Raji (cell line): ENCODE measurements around the gene ZXDA.

ENCODE experiments used
- POLR2A ChIP-seq: IDR thresholded peaks from 2 replicates; pipeline ENCODE4 v1.6.1; 2011; ENCODE audit warnings: low read depth, low read length, control low read depth; ENCODE audit not compliant: insufficient read depth

Gene ZXDA

GRCh38 chrX:57901466-57901865 is 8.8 kb downstream of the ZXDA start:
- TF ChIP-seq POLR2A, result no peak

DNA sequence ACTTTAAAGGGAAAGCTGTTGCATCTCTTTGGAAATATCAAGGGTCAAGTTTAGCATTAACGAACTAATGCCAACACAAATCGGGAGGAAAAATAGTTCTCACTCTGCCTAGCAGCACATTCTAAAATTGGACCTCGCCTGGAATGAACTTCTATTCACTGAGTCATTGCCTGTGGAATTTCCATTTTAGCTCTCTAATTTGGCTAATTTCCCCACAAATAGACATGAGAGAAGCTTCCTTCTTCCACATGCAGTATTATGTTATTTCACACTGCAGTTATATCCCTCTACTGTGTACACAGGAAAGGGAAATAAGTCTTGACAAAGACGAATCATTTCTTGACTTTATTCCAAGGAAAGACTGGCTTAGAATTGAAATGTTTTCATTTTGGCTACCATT is 9.3 kb downstream of the ZXDA start:
- TF ChIP-seq POLR2A, result no peak

DNA sequence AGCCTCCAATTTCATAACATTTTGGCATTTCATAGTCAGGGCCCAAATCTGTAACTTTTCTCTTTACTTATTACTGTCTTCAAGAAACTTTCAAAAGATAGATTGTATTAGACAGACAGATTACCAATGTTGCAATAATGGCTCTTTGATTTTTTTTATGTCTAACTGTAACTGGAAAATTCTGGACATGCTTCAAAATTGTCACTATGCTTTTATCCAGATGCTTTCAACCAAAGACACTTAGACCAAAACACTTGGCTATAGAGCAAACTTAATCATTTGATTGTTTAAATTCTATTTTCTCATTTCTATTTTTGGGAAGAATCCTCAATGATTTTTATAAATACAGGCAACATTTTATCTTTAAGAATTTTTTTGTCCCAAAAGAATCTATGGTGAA is 10.4 kb downstream of the ZXDA start:
- no peak for TF ChIP-seq POLR2A

DNA sequence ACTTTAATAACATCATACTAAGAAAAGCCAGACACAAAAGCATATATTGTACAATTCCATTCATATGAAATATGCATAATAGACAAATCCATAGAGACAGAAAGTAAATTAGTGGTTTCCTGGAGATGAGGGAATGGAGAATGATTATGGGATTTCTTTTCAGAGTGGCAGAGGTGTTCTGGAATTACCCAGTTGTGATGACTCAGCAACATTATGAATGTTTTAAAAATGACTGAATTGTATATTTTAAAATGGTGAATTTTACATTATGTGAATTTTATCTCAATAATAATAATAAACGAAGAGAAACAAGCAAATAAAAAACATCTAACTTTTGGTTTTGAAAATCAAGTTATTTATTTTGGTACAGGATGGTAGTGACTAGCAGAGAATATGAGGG is 11.2 kb downstream of the ZXDA start:
- no peak for TF ChIP-seq POLR2A

- TF ChIP-seq POLR2A, result no peak
Observed at GRCh38 chrX:57871463-57871862, 38.8 kb downstream of the ZXDA start.
